GM18507 (cell line): ENCODE measurements around the gene SLC38A6.

ENCODE experiments used
- DNase-seq: peaks from one replicate; pipeline ENCODE4 v3.0.0; 2011; ENCODE audit warnings: low read depth; ENCODE audit not compliant: insufficient read length; ENCODE audit errors: extremely low spot score
- FAIRE-seq: peaks from 2 replicates; lab custom pipeline; 2011; peaks lifted over from hg19 to GRCh38; lab: Jason Lieb, UNC

The SLC38A6 gene

DNA sequence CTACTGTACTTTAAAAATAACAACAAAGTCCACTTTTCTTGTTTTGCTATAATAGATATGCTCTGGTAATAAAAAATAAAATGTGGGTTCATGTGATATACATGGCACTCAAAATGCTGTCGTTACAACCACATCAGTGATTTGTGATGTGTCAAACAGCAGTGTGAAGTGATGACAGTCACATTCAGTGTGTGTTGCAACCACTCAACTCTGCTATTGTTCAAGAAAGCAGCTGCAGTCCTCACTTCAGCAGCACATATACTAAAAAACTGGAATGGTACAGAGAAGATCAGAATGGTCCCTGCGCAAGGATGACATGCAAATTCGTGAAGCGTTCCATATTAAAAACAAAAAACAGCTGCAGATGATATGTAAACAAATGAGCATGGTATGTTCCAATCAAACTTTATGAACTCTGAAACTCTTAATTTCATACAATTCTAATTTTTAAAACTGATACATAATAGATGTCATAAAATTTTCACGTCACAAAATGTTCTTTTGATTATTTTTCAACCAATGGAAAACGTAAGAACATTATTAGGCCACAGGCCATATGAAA lies 6.9 kb upstream of the SLC38A6 start:
- FAIRE-seq (no peak), DNase-seq (no peak)

DNA sequence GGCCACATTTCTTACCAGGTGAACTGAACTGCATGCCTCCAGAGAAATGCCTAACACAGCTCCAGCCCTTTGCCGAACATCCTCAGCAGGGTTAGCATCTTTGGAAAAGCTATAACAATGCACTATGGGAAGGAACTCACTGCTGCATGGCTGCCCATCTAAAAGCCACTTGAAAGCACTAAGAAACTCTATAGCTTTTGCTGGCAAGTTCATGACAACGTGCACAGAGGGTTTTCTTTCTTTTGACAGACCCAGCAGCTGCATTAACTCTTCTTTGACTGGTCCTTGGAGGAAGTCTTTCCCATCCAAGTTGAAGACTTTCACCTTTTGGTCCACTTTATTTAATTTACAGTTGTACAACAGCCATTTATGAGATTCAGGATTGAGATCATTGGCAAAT lies 5.5 kb upstream of the SLC38A6 start:
- no peak for FAIRE-seq
- DNase-seq = no peak

DNA sequence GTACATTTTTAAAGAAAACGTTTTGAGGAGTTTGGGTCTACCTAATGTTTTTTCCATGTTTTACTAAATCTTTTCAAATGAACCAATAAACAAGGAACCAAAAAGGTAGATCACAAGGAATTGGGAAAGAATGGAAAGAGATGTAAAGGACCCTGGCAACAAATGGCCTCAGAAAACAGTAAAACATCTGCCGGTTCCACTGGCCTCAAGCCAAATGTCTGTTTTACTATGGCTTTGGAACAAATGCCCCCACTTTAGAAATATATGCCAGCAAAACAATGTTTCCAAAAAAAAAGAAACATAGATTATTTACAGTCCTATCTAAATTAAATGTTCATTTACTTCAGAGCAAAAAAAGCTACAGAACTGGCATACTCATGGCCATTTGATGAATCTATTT lies 3.2 kb upstream of the SLC38A6 start:
- no peak for DNase-seq
- FAIRE-seq = no peak

DNA sequence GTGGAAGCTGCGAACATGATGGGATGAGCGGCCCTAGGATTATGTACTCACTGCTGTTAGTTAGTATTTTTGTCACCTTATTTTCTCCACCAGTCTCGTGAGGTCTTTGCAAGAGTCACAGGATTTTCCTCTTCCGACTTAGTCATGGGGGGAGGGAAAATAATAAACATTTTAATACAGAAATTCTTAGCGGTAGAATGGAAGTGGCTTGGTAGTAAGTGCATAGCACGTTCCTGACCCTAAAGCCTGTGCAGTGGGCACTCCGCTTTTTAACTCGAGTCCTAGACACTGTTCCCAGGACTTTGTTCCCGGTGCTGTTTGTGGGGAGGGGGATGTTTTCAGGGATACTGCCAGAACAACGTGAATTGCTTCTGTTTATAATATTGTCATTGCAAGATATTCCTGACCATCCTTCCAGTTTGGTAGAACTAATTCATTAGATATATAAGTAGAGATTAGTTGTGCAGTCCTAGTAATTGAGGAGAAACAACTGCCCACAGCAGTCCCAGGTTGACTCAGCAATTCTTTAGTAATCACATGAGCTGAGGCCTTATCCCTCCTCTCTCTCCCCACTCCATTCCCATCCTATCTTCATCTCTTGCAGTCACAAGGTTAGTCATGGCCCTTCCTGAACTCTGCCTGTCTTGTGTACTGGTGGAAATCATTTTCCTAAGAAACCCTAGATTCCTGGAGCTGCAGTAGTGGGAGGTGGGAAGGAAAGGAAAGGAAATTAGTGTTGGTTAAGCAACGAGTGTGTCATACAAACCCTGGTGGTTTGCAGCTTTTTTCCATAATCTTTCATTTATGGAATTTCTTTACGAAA lies 799 bp downstream of the SLC38A6 start:
- FAIRE-seq (no peak), DNase-seq (no peak)

DNA sequence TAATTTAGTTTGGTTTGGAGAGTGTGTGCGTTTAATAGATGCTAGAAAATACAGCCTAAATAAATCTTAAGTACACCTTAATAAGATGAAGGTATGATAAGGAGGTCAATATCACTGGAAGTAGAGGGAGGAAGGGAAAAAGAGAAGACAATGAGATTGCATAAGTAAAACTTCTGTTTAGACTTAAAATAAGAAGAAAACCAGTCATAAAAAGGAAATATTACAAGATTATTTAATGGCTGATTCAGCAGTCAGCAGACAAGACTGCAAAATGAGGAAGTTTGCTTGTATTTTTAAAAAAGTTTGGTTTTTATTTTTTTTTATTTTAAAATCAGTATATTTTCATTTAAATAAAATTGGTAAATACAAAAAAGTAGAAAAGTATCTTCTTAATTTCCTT lies 3.2 kb downstream of the SLC38A6 start:
- FAIRE-seq = no peak
- no peak for DNase-seq

DNA sequence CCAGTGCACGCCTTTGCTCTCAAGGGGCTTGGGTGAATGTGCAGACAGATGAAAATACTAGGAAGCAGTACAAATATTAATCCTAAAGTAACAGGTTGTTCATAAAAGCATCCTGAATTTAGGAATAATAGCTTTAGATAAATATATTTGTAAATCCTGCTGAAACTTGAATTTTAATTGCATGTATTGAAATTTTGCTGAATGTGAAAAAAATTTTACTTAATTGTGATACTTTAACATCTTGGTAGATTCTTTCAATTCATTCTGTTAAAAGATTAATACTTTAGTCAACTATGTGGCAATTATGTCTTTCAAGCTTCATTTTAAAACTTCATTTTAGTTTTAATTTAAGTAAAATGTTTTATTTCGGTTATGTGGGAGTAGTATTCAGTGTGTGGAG lies 5.5 kb downstream of the SLC38A6 start:
- FAIRE-seq = no peak
- no peak for DNase-seq

DNA sequence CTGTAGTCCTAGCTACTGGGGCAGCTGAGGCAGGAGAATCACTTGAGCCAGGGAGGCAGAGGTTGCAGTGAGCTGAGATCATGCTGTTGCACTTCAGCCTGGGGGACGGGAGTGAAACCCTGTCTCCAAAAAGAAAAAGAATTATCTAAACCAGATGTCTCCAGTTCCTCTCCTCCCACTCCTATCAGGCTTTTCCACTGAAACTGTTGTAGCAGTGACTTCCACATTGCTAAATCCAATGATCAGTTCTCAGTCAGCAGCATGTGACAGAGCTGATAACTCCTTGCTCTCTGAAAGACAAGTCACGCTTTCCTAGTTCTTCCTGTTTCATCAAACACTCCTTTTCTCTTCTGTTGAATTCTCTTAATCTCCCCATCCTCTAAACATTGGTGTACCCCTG lies 8.6 kb downstream of the SLC38A6 start:
- FAIRE-seq = no peak
- no peak for DNase-seq

DNA sequence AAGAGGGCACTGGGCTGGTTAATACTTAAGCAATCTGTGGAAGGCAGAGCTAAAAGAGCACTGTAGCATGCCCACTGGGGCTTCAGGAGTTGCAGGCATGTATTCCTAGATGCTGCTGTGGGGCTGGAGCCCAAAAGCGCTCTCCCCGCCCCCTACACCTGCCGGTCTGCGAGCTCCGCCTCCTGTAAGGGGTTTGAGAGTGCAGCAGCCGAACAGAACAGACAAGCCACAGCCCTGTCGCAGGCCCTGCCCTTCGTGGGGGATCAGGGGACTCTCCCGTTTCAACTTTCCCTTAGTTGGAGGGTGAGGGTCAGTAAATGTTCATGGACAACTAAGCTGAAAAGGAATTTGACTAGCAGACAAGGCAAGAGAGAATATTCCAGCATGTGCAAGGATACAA lies 17.6 kb downstream of the SLC38A6 start:
- FAIRE-seq = no peak
- no peak for DNase-seq

DNA sequence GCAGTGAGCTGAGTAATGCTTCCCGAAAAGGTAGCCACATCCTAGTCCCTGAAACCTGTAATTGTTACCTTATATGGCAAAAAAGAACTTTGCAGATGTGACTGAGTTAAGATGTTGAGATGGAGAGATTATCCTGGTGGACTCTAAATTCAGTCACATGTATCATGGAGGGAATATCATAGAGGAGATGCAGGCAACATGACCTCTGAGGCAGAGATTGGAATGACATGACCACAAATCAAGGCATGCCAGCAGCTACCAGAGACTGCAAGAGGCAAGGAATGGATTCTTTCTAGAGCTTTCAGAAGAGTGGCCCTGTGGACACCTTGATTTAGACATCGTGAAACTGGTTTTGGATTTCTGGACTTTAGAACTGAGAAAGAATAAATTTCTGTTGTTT lies 18.5 kb downstream of the SLC38A6 start:
- FAIRE-seq (no peak), DNase-seq (no peak)

DNA sequence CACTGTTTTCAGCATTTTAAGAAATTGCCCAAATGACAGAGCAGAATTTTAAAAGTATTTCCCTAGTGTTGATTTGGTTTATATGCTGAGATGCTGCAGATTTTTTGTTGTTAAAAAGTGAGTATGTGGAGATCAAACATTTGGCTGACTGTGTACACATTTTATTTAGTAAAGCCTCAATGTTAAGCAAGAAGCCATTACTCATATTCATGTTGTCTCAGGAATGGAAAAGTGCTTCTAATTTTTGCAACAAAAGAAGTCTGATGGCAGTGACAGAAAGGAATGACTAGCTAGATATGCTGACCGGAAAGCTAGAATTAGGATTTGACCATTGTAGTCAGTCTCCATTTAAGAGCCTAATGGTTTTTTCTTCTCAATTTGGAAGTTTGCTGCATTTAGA lies 22.5 kb downstream of the SLC38A6 start:
- no peak for FAIRE-seq
- DNase-seq = no peak

DNA sequence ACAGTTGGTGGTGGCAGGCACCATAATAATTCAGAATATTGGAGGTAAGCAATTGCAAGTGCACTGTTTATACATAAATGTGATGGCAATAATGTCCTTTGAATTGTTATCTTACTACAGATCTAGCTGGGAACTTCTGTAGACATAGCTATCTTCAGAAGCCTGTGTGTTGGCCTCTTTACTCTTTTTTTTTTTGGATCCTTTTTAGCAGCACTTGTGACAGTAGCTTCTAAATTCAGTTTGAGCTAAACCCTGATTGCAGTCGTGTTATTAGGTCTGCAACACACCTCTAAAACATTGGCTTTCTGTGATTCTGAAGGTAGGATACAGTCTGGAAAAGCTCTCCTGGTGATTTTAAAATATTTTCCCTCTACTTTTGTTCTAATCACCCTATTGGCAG lies 38.5 kb downstream of the SLC38A6 start:
- no peak for DNase-seq
- FAIRE-seq = no peak

DNA sequence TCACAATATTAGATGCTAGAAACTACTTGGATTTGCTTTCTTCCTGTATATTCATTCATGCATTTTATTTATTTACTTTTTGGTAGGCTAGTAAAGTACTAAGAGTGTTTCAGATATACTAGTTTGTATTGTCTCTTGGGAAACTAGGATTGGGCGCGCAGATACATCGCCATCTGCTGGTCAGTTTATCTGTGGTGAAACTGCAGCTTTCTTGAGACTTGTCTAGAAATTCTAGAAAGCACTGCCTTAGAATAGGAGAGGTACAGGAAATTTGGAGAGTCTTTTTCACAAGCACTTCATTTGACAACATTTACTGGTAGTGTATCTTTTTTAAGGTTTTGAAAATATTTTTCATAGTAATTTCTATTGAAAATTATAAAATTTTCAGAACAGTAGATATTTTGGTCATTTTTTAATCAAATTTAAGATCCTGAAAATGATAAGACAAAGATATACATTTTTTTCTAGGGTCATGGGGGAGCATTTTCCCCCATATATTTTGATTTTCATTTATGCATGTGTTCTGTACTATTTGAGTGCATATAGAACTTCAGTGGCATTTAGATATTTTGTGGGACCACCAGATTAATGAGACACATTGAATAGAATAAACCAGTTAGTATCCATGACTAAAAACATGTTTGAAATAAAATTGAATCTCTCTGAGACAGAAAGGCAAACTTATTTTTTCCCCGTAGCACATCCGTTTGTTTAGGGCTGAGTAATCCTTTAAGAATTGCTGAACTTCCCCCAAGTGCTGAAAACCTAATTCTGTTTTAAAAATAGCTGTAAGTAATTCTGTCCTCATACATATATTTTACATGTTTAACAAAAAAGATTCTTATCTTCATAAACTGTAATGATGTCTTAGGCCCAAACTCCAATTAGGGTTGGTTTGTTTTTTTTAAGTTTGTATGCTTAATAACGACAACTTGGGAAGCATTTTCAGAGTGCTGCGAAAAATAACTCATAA lies 44.5 kb downstream of the SLC38A6 start:
- DNase-seq (peak; percentile 25), FAIRE-seq (peak; percentile 81)

DNA sequence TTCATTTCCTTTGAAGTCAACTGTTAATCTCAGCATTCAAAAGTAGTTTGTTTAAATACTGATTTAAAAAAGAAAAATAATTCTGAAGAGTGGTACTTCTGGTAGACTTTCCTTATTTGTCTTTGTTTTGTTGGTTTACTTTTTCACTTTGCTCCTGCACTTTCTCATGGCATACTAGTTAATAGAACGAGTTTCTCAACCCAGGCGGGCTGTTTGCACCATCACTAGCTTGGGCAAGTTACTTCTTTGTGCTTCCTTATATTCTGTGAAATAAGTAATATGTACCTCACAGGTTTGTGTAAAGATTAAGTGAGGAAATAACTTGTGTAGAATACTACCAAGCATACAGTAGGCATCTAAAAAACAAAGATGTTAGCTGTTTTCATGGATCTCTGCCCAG lies 45.5 kb downstream of the SLC38A6 start:
- FAIRE-seq (no peak), DNase-seq (no peak)

DNA sequence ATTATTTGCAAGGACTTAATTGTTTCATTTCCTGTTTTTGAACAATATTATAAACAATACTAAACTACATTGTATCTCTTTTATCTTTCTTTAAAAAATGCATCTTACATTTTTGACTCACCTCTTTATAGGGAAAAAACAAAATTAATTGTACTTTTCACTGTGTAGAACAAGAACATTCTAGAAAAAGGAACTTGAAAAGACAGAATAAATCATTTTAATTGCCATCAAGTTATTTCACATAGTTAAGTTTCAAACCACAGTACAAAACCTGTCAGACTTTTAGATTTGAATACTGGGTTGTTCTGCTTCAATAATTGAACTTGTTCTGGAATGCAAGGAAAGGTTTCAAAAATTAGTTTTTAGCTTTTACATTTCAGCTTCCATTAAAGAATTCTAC lies 50.0 kb downstream of the SLC38A6 start:
- FAIRE-seq (peak; percentile 42), DNase-seq (no peak)

DNA sequence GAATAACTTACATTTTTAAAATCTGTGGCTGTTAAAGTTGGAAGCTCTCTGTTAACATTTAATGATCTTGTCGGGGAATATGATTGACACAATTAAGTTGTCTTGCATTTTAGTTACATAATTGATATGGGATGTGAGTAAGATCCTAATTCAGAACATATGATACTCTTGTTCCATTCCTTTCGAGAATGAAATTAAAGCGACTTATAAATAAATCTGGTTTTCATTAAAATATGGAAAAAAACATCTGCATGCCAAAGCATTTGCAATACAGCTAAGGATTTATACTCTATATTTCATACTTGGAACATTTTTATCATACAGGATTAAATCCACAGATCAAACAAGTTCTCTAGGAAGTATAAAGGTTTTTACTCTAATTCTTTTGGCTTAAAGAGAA lies 52.0 kb downstream of the SLC38A6 start:
- FAIRE-seq (no peak), DNase-seq (no peak)

DNA sequence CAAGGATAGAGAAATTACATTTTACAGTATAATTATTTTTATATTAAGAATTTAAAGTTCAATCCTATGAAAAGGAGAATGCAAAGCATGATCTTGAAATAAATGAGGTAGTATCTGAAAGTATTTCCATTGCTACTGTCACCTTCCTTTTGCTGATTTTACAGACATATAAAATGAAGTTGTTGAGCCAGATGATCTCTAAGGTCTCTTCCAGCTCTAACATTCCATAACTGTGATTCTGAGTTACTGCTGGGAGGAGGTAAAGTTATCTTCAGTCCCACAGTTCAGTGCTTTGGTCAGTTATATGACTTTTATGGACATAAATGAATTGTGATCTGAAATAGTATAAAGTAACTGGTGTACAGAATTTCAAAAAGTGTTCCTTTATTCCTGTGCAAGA lies 52.8 kb downstream of the SLC38A6 start:
- no peak for FAIRE-seq
- DNase-seq = no peak

DNA sequence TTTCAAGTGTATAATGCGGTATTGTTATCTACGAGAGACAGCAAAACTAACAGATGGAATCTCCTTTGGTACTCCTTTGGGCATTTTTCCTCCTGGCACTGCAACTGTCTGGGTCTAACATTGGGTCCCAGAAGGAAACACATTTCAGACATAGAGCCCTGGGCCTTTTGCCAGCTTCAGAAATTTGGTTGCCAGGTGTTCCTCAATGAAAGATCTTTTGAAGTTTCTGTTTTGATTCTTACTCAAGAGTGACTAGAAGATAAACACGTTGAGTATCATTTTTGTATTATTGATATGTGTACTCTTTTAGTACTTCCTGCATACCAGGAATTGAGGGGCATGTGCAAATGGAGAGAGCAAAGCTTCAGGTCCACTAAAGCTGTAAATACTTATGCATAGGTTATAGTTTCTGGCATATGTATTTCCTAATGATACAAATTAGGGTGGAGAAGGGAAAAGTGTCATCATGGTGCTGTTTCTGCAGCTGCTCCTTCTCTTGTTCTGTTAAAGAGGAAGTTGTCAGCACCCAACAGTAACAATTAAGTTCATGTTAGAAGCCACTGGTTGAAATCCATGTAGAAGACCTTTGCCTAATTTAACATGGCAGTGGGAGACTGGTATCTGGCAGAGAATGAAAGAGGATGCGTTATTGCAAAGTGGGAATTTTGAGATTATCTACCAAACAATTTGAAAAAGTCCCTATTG lies 53.5 kb downstream of the SLC38A6 start:
- DNase-seq (no peak), FAIRE-seq (peak; percentile 21)

DNA sequence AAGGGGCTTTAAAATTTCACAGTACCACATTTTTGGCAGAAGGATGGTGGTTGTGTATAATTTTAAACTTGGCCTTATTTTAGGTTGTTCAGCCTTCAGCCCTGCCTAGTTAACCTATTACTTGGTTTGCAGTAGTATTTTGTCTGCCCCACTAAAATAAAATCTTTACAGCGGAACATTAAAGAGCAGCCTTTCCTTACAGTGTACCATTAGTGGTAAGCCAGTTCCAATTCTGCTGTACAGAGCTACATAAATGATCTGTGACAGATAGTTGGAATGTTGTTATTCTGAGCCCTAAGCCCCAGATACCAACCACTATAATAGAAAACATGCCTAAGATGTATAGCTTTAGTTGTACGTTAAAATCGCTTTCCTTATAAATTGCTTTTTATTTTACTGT lies 56.2 kb downstream of the SLC38A6 start:
- FAIRE-seq (no peak), DNase-seq (no peak)

DNA sequence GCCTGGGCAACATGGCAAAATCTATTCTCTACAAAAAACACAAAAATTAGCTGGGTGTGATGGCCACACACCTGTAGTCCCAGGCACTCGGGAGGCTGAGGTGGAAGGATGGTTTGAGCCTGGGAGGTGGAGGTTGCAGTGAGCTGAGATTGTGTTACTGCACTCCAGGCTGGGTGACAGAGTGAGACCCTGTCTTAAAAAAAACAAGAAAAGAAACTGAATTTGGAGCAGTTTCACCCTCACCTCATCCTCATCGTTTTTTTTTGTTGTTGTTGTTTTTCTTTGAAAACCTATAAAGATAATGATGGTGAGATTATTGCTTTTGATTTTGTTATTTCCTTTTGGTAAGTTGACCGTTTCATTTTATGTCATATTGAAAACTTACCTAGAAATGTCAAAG lies 60.7 kb downstream of the SLC38A6 start:
- DNase-seq (no peak), FAIRE-seq (no peak)

DNA sequence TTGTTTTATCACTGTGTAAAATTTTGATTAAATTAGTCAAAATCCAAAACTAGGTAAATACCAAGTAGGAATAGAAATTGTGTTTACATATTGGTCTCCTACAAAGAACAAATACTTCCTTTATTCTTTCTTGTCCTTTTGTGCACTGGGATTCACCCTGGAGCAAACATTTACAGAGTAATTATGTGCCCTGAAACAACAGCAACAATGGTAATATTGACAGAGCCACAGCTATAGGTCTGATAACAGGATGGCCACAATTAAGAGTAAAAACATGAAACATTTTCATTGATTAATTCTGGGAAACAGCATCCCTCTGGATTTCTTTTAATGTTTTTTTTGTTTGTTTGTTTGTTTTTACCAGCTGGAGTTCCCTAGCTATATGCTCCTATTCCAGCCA lies 61.2 kb downstream of the SLC38A6 start:
- DNase-seq = no peak
- FAIRE-seq = no peak
